IMR-90 (cell line): ENCODE data around the gene WLS. TPM values are rescaled to one million over a fixed set of nuclear protein-coding genes. Genes with fewer than 3 reads are reported as not detected.
A peak's percentile ranks its signal among the peaks of the same experiment; 100 is the strongest.

ENCODE experiments used
- ATAC-seq: fragments of 200-7000 bp; cut with Tn5 transposase; 2 replicates; pipeline ENCODE4 v1.9.1; 2020; ENCODE audit warnings: low read depth, mild to moderate bottlenecking, moderate library complexity
- BruUV-seq: library from RNA; stranded (reverse); fragments of 400-500 nt; replicated peaks from 2 replicates; lab custom pipeline; 2021; lab: Mats Ljungman, UMichigan
- CTCF ChIA-PET: fragments of 300-600 bp; formaldehyde crosslinking; extraction: SDS; loops from one replicate; lab custom pipeline; 2021; ENCODE audit warnings: antibody characterized with exemption; lab: Yijun Ruan, JAX
- POLR2A ChIA-PET: fragments of 300-600 bp; sonication (Branson Sonifier 250); formaldehyde crosslinking; loops from one replicate; lab custom pipeline; 2022; ENCODE audit warnings: antibody characterized with exemption; ENCODE audit not compliant: unreplicated experiment; lab: Charles Lee
- DNase-seq: peaks from one replicate; pipeline ENCODE4 v3.0.0; 2013
- H2AFZ ChIP-seq: replicated peaks from 2 replicates; pipeline ENCODE3; 2013; ENCODE audit warnings: low read length, mild to moderate bottlenecking; ENCODE audit not compliant: poor library complexity
- H2AK5ac ChIP-seq: 2 replicates; pipeline ENCODE4 v1.6.1; 2013; ENCODE audit warnings: low read depth, low read length, inconsistent platforms
- H2AK9ac ChIP-seq: replicated peaks from 2 replicates; pipeline ENCODE3; 2013; ENCODE audit warnings: mild to moderate bottlenecking, low read depth, low read length, moderate library complexity; ENCODE audit not compliant: poor library complexity
- H2BK120ac ChIP-seq: 2 replicates; pipeline ENCODE4 v1.6.1; 2013; ENCODE audit warnings: low read depth, low read length, inconsistent platforms
- H2BK15ac ChIP-seq: 3 replicates; pipeline ENCODE4 v1.6.1; 2013; ENCODE audit warnings: low read depth, low read length, inconsistent platforms
- H2BK20ac ChIP-seq: 2 replicates; pipeline ENCODE4 v1.6.1; 2013; ENCODE audit warnings: low read depth, mild to moderate bottlenecking, inconsistent platforms, low read length, moderate library complexity
- H2BK5ac ChIP-seq: 2 replicates; pipeline ENCODE4 v1.6.1; 2013; ENCODE audit warnings: mild to moderate bottlenecking, low read depth, low read length, inconsistent platforms; ENCODE audit not compliant: poor library complexity, severe bottlenecking
- H3K14ac ChIP-seq: replicated peaks from 2 replicates; pipeline ENCODE4 v1.6.1; 2013; ENCODE audit warnings: low read depth, low read length, inconsistent platforms
- H3K18ac ChIP-seq: 2 replicates; pipeline ENCODE4 v1.6.1; 2013; ENCODE audit warnings: low read depth, low read length, control low read depth
- H3K23ac ChIP-seq: 2 replicates; pipeline ENCODE4 v1.6.1; 2013; ENCODE audit warnings: low read depth, low read length, inconsistent platforms
- H3K27ac ChIP-seq: 2 replicates; pipeline ENCODE4 v1.5.1; 2013; ENCODE audit warnings: mild to moderate bottlenecking, control low read depth, low read length; ENCODE audit not compliant: insufficient read depth
- H3K27me3 ChIP-seq: 2 replicates; pipeline ENCODE4 v1.6.1; 2013; ENCODE audit warnings: low read length; ENCODE audit not compliant: control insufficient read depth, insufficient read depth
- H3K36me3 ChIP-seq: 2 replicates; pipeline ENCODE4 v1.6.1; 2013; ENCODE audit warnings: low read length, mixed read lengths; ENCODE audit not compliant: control insufficient read depth, insufficient read depth
- H3K4ac ChIP-seq: 2 replicates; pipeline ENCODE4 v1.6.1; 2013; ENCODE audit warnings: low read depth, low read length, inconsistent platforms
- H3K4me1 ChIP-seq: 2 replicates; pipeline ENCODE4 v1.6.1; 2013; ENCODE audit warnings: low read length, mixed read lengths; ENCODE audit not compliant: control insufficient read depth, insufficient read depth
- H3K4me2 ChIP-seq: 2 replicates; pipeline ENCODE4 v1.6.1; 2013; ENCODE audit warnings: low read depth, mild to moderate bottlenecking, control low read depth, low read length, moderate library complexity
- H3K4me3 ChIP-seq: 2 replicates; pipeline ENCODE4 v1.5.1; 2013; ENCODE audit warnings: low read depth, mild to moderate bottlenecking, control low read depth, low read length, moderate library complexity; ENCODE audit not compliant: insufficient read depth
- H3K56ac ChIP-seq: 2 replicates; pipeline ENCODE4 v1.6.1; 2013; ENCODE audit warnings: low read length, inconsistent platforms; ENCODE audit not compliant: insufficient read depth; ENCODE audit errors: extremely low read depth
- H3K79me1 ChIP-seq, 2 experiments: 2 replicates each; pipeline ENCODE4 v1.6.1; 2013; ENCODE audit warnings: low read length in 2 of 2, inconsistent platforms in 1 of 2, low read depth in 1 of 2
- H3K9ac ChIP-seq: 2 replicates; pipeline ENCODE4 v1.6.1; 2013; ENCODE audit warnings: low read depth, low read length, control low read depth
- H3K9me1 ChIP-seq: 2 replicates; pipeline ENCODE4 v1.6.1; 2013; ENCODE audit warnings: low read length, inconsistent platforms; ENCODE audit not compliant: insufficient read depth
- H3K9me3 ChIP-seq: 2 replicates; pipeline ENCODE4 v1.6.1; 2013; ENCODE audit warnings: low read length; ENCODE audit not compliant: control insufficient read depth, insufficient read depth
- H4K20me1 ChIP-seq: 2 replicates; pipeline ENCODE4 v1.6.1; 2013; ENCODE audit warnings: low read length, inconsistent platforms; ENCODE audit not compliant: insufficient read depth
- H4K5ac ChIP-seq: 2 replicates; pipeline ENCODE4 v1.6.1; 2013; ENCODE audit warnings: mild to moderate bottlenecking, low read depth, low read length, control low read depth
- H4K8ac ChIP-seq, 2 experiments: 2 replicates each; pipeline ENCODE4 v1.6.1; 2013; ENCODE audit warnings: low read depth in 2 of 2, low read length in 2 of 2, control low read depth in 1 of 2, inconsistent platforms in 1 of 2
- H4K91ac ChIP-seq: 2 replicates; pipeline ENCODE4 v1.6.1; 2013; ENCODE audit warnings: low read depth, low read length, inconsistent platforms; ENCODE audit not compliant: insufficient read depth
- CEBPB ChIP-seq: IDR thresholded peaks from 2 replicates; pipeline ENCODE4 v1.6.1; 2012; ENCODE audit warnings: low read depth, low read length, improper control_type of control experiment
- SMC3 ChIP-seq: fragments of 150-350 bp; IDR thresholded peaks from 2 replicates; pipeline ENCODE4 v1.6.1; 2016; ENCODE audit warnings: low read depth, mild to moderate bottlenecking, antibody characterized with exemption, low read length, moderate library complexity
- WGBS, 2 experiments: methylation state at CpG; one replicate each; pipeline versions ENCODE4 v1.1.5 to v1.1.7; 2013; ENCODE audit warnings: missing lambda C conversion rate in 2 of 2; ENCODE audit not compliant: insufficient read length in 1 of 2; ENCODE audit errors: extremely low coverage in 2 of 2; 5-methylcytosine and 5-hydroxymethylcytosine counted together
- dilution Hi-C: fragments of 300-500 bp; cut with HindIII; formaldehyde crosslinking; loops from one replicate; pipeline ENCODE4 v1.14.3; 2018; ENCODE audit warnings: low sequenced_read_pairs; ENCODE audit not compliant: unreplicated experiment
- in situ Hi-C: fragments of 300-500 bp; cut with MboI; formaldehyde crosslinking; loops from 3 replicates; pipeline ENCODE4 v1.14.3; 2019; ENCODE audit warnings: low sequenced_read_pairs, inconsistent platforms, mixed read lengths
- intact Hi-C: fragments of 100-400 bp; cut with micrococcal nuclease; formaldehyde crosslinking; loops from 2 replicates; pipeline ENCODE4 v1.10.0; 2022
- polyA plus RNA-seq, 3 experiments: library from polyadenylated mRNA; depleted of rRNA; stranded (reverse); fragments of >200 nt; gene quantifications; 2 replicates each; pipeline ENCODE4 v1.2.3, GENCODE V29; 2012; ENCODE audit warnings: low replicate concordance in 1 of 3
- total RNA-seq: library from RNA; depleted of rRNA; stranded (reverse); fragments of >200 nt; gene quantifications from 2 replicates; pipeline ENCODE4 v1.2.3, GENCODE V29; 2012

Gene WLS
- total and polyA plus RNA-seq, 2 of the 4 experiments (the other 2 are of a cell fraction): 152 to 157 TPM

DNA sequence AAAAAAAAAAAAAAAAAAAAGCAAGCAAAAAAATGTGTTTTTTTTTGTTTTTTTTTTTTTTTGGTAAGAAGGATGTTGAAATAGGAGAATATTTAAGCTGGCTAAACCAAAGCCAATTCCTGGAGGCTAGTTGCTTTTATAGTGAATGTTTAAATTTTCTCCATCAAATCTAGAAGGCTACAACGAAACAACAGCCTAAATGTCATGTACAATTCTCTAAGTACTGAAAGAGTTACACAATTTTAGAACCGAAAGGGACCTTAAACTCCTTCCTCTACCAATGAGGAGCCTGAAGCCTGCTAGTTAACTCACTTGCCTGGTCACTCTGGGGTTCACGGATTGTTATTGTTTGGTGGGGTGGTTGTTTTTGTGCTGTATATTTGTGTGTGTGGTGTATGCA, 3.5 kb downstream of the WLS start:
- dilution Hi-C loops: no loop called here
- WGBS, 2 experiments: no CpG with 5 or more reads among the region's 3 CpGs
- peak overlapping the region; percentile 97 for H3K4me2 ChIP-seq

More for the DNA sequence above, 3.5 kb downstream of the WLS start:
- POLR2A ChIA-PET: interaction anchor here (0.6 to 0.7 kb wide), 2 partner anchors 15 to 100 kb away, joined by 7 to 8 read pairs; no protein-coding TSS in a partner anchor
- Histone ChIP-seq H3K4ac (peak overlapping the region; percentile 66), H4K8ac (peak overlapping the region in 1 of 2 experiments; percentile 44; a peak in 1 of 4 replicates), H3K27me3 (no peaks in the 10 kb centered on the region), H3K9me3 (no peaks in the 10 kb centered on the region), H3K14ac (peak overlapping the region; percentile 6; the same call in 1 of the 2 replicates), H3K79me1 (peaks cover 18 to 65% of the 10 kb centered on the region in 2 experiments), H2BK20ac (0 out of 2 replicates have a peak overlapping the region, but pooled peaks have one; percentile 1), H3K4me1 (peaks cover 6% of the 10 kb centered on the region), H2AK9ac (no peak overlapping the region), H2BK120ac (peak overlapping the region; percentile 7), H2AFZ (no peak overlapping the region), H4K5ac (peak overlapping the region; percentile 39), H3K27ac (peak overlapping the region; percentile 80; the same call in 1 of the 2 replicates), H3K9me1 (0 out of 2 replicates have a peak, but pooled peaks cover 5% of the 10 kb centered on the region), H2AK5ac (no peak overlapping the region), H3K18ac (peak overlapping the region; percentile 71), H3K4me3 (peak overlapping the region; percentile 14; the same call in 1 of the 2 replicates), H2BK15ac (peak overlapping the region; percentile 22; the same call in 1 of the 3 replicates), H3K36me3 (peaks cover 2% of the 10 kb centered on the region), H4K20me1 (peaks cover 40% of the 10 kb centered on the region), H4K91ac (peak overlapping the region; percentile 59; the same call in 1 of the 2 replicates), H3K23ac (peak overlapping the region; percentile 79; the same call in 1 of the 2 replicates), H3K56ac (0 out of 2 replicates have a peak overlapping the region, but pooled peaks have one; percentile 32), H2BK5ac (peak overlapping the region; percentile 35), H3K9ac (peak overlapping the region; percentile 45)
- TF ChIP-seq CEBPB: peak; percentile 53; the same call in 1 of the 2 replicates
- TF ChIP-seq SMC3: no peak
- DNase-seq (peak; percentile 41), ATAC-seq (no peak)
- in situ Hi-C loops (no loop called here), intact Hi-C loops (no loop called here)
- BruUV-seq: no TSS peak
- CTCF ChIA-PET: interaction anchor here (0.7 kb wide), 1 partner anchor 14 kb away, joined by 3 read pairs; no protein-coding TSS in a partner anchor
